Measurements from ENCODE around the gene IBTK. TPM values are rescaled to one million over a fixed set of nuclear protein-coding genes. Genes with fewer than 3 reads are reported as not detected.

Gene IBTK
- total and polyA plus RNA-seq, 2 of the 4 experiments (the other 2 are of a cell fraction), result 9.7 to 45.0 TPM

DNA sequence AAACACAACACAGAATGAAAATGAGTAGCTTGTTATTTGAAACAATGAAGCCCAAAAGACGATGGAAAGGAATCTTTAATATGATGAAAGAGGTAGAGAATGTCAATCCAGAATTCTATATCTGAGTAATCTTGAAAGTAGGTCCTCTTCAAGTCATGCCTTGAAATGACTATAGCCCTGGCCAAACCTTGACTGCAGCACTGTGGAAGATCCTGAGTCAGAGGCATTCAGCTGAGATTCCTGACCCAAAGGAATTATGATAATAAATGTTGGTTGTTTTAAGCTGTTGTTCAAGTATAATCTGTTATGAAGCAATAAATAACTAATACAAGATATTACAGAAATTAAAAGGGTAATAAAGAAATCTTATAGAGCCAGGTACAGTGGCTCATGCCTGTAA lies 64.8 kb downstream of the IBTK start:
- Histone ChIP-seq H3K14ac (replicated peaks; ENCODE audit: low read depth, low read length) (no peak overlapping the region), H3K27ac (ENCODE audit: insufficient read depth, low read length) (no peak overlapping the region), H3K4me3 (ENCODE audit: insufficient read depth, low read depth, low read length) (no peak overlapping the region), H4K5ac (ENCODE audit: low read depth, low read length) (no peak overlapping the region), H4K91ac (ENCODE audit: insufficient read depth, low read depth, low read length) (no peak overlapping the region), H4K8ac (ENCODE audit: low read depth in 2 of 2, low read length in 2 of 2) (no peak overlapping the region), H2BK5ac (ENCODE audit: low read depth, low read length, poor library complexity, severe bottlenecking) (no peak overlapping the region), H3K27me3 (ENCODE audit: control insufficient read depth, insufficient read depth, low read length) (no peaks in the 10 kb centered on the region), H2AFZ (replicated peaks; ENCODE audit: low read length, poor library complexity) (no peak overlapping the region), H2BK120ac (ENCODE audit: low read depth, low read length) (no peak overlapping the region), H3K23ac (ENCODE audit: low read depth, low read length) (no peak overlapping the region), H3K79me1 (ENCODE audit: low read depth in 1 of 2, low read length in 2 of 2) (peaks cover 3 to 7% of the 10 kb centered on the region in 2 experiments), H3K9ac (ENCODE audit: low read depth, low read length) (no peak overlapping the region), H2AK5ac (ENCODE audit: low read depth, low read length) (no peak overlapping the region), H3K4me1 (ENCODE audit: control insufficient read depth, insufficient read depth, low read length) (no peaks in the 10 kb centered on the region), H3K56ac (ENCODE audit: extremely low read depth, insufficient read depth, low read length) (no peak overlapping the region), H3K4ac (ENCODE audit: low read depth, low read length) (no peak overlapping the region), H3K4me2 (ENCODE audit: low read depth, low read length) (no peak overlapping the region), H3K36me3 (ENCODE audit: control insufficient read depth, insufficient read depth, low read length) (peaks cover 11% of the 10 kb centered on the region), H4K20me1 (ENCODE audit: insufficient read depth, low read length) (no peaks in the 10 kb centered on the region), H3K18ac (ENCODE audit: low read depth, low read length) (no peak overlapping the region), H2BK15ac (ENCODE audit: low read depth, low read length) (no peak overlapping the region), H2AK9ac (replicated peaks; ENCODE audit: low read depth, low read length, poor library complexity) (no peak overlapping the region), H3K9me1 (ENCODE audit: insufficient read depth, low read length) (no peaks in the 10 kb centered on the region), H3K9me3 (ENCODE audit: control insufficient read depth, insufficient read depth, low read length) (no peaks in the 10 kb centered on the region), H2BK20ac (ENCODE audit: low read depth, low read length) (no peak overlapping the region)
- DNase-seq, result peak; percentile 70
- no TSS peak for BruUV-seq (replicated peaks)
- ATAC-seq (ENCODE audit: low read depth), result peak; percentile 72
- no CpG with 5 or more reads among the region's 1 CpG for WGBS, 2 experiments (ENCODE audit: extremely low coverage in 2 of 2, insufficient read length in 1 of 2)
- in situ Hi-C loops (cut with MboI; ENCODE audit: low sequenced_read_pairs) (no loop called here), dilution Hi-C loops (cut with HindIII; ENCODE audit: low sequenced_read_pairs, unreplicated experiment) (no loop called here), intact Hi-C loops (cut with micrococcal nuclease) (no loop called here)
- ChIA-PET CTCF (interaction anchor here (1.3 kb wide), 1 partner anchor 16 kb away, joined by 3 read pairs; no protein-coding TSS in a partner anchor), POLR2A (ENCODE audit: unreplicated experiment) (no interaction called here)
- TF ChIP-seq POLR2A (IDR thresholded peaks at IDR 0.05; ENCODE audit: low read depth, low read length) (no peak), RAD21 (IDR thresholded peaks at IDR 0.05; ENCODE audit: low read length) (no peak), MAZ (IDR thresholded peaks at IDR 0.05; ENCODE audit: borderline replicate concordance, low read depth, low read length) (no peak), CHD1 (IDR thresholded peaks at IDR 0.05; ENCODE audit: low read depth, low read length) (no peak), NFE2L2 (IDR thresholded peaks at IDR 0.05; ENCODE audit: low read depth, low read length) (no peak), CEBPB (IDR thresholded peaks at IDR 0.05; ENCODE audit: low read depth, low read length) (no peak), MXI1 (IDR thresholded peaks at IDR 0.05; ENCODE audit: borderline replicate concordance, low read depth, low read length) (no peak), MAFK (IDR thresholded peaks at IDR 0.05; ENCODE audit: low read depth, low read length) (no peak), RFX5 (IDR thresholded peaks at IDR 0.05; ENCODE audit: low read depth, low read length) (no peak), SMC3 (IDR thresholded peaks at IDR 0.05; ENCODE audit: low read depth, low read length) (no peak), RCOR1 (IDR thresholded peaks at IDR 0.05; ENCODE audit: insufficient replicate concordance, low read length) (no peak), BHLHE40 (IDR thresholded peaks at IDR 0.05; ENCODE audit: low read depth, low read length) (no peak), FOS (IDR thresholded peaks at IDR 0.05; ENCODE audit: low read depth, low read length) (no peak)
- TF ChIP-seq, protein P1, sequence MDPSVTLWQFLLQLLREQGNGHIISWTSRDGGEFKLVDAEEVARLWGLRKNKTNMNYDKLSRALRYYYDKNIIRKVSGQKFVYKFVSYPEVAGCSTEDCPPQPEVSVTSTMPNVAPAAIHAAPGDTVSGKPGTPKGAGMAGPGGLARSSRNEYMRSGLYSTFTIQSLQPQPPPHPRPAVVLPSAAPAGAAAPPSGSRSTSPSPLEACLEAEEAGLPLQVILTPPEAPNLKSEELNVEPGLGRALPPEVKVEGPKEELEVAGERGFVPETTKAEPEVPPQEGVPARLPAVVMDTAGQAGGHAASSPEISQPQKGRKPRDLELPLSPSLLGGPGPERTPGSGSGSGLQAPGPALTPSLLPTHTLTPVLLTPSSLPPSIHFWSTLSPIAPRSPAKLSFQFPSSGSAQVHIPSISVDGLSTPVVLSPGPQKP (IDR thresholded peaks at IDR 0.05; ENCODE audit: borderline replicate concordance, low read depth, low read length), result no peak
- TF ChIP-seq, protein P2, sequence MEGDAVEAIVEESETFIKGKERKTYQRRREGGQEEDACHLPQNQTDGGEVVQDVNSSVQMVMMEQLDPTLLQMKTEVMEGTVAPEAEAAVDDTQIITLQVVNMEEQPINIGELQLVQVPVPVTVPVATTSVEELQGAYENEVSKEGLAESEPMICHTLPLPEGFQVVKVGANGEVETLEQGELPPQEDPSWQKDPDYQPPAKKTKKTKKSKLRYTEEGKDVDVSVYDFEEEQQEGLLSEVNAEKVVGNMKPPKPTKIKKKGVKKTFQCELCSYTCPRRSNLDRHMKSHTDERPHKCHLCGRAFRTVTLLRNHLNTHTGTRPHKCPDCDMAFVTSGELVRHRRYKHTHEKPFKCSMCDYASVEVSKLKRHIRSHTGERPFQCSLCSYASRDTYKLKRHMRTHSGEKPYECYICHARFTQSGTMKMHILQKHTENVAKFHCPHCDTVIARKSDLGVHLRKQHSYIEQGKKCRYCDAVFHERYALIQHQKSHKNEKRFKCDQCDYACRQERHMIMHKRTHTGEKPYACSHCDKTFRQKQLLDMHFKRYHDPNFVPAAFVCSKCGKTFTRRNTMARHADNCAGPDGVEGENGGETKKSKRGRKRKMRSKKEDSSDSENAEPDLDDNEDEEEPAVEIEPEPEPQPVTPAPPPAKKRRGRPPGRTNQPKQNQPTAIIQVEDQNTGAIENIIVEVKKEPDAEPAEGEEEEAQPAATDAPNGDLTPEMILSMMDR (conservative IDR thresholded peaks at IDR 0.05; ENCODE audit: low read depth, low read length), result no peak

Data from IMR-90 (cell line).